Lower lobe of right lung (tissue), 2 donors: ENCODE data around the gene OXNAD1. TPM values are rescaled to one million over a fixed set of nuclear protein-coding genes. Genes with fewer than 3 reads are reported as not detected.

ENCODE experiments used
- ATAC-seq, 2 donors: fragments of 200-7000 bp; cut with Tn5 transposase; one replicate each; pipeline ENCODE4 v1.9.1; 2020 to 2022; ENCODE audit warnings: mild to moderate bottlenecking in 2 of 2, moderate library complexity in 2 of 2
- DNase-seq: peaks from one replicate; pipeline ENCODE4 v3.0.0-alpha.2; 2020
- H3K27ac ChIP-seq: fragments of 200-600 bp; one replicate; pipeline ENCODE4 v1.8.0; 2022
- H3K27me3 ChIP-seq: fragments of 200-600 bp; one replicate; pipeline ENCODE4 v1.8.0; 2022; ENCODE audit warnings: low read depth
- H3K36me3 ChIP-seq: fragments of 200-600 bp; one replicate; pipeline ENCODE4 v1.8.0; 2022; ENCODE audit warnings: mild to moderate bottlenecking
- H3K4me1 ChIP-seq: fragments of 200-600 bp; one replicate; pipeline ENCODE4 v1.8.0; 2022
- H3K4me3 ChIP-seq: fragments of 200-600 bp; one replicate; pipeline ENCODE4 v1.8.0; 2022; ENCODE audit warnings: mild to moderate bottlenecking
- H3K9me3 ChIP-seq: fragments of 200-600 bp; one replicate; pipeline ENCODE4 v1.8.0; 2022
- CTCF ChIP-seq: fragments of 200-600 bp; IDR thresholded peaks from one replicate; pipeline ENCODE4 v1.8.0; 2022; ENCODE audit warnings: antibody characterized with exemption, mild to moderate bottlenecking
- intact Hi-C: fragments of 100-400 bp; cut with DNase I; formaldehyde crosslinking; loops from one replicate; pipeline ENCODE4 v1.11.0; 2022
- total RNA-seq: library from RNA; stranded (reverse); fragmentation: NEBNext Ultra II Directional; extraction: Animal tissue kit (Norgen Biotek cat#: 25700); gene quantifications from one replicate; pipeline ENCODE4 v1.2.1, GENCODE V29; 2021
- donor health status: DM: no; HTN: yes; CAD: no; lungs with severe emphysema.

The OXNAD1 gene
- total RNA-seq, 1 donor from 2014 or later: 13.1 TPM

GRCh38 chr3:16236030-16236639, 28.9 kb upstream of the OXNAD1 start:
- Histone ChIP-seq H3K4me1 (peaks cover 11% of the 10 kb centered on the region), H3K27me3 (no peaks in the 10 kb centered on the region), H3K36me3 (no peaks in the 10 kb centered on the region), H3K4me3 (no peak overlapping the region), H3K9me3 (no peaks in the 10 kb centered on the region), H3K27ac (no peak overlapping the region)
- ATAC-seq (no peak), DNase-seq (no peak)
- no peak for TF ChIP-seq CTCF
- intact Hi-C loops: no loop called here

- no peaks in the 10 kb centered on the region for H3K36me3 ChIP-seq
- ATAC-seq (no peak), DNase-seq (no peak)
- intact Hi-C loops: no loop called here
- H3K4me1 ChIP-seq: peaks cover 11% of the 10 kb centered on the region
- no peak overlapping the region for H3K27ac ChIP-seq
- no peaks in the 10 kb centered on the region for H3K27me3 ChIP-seq
- no peak for TF ChIP-seq CTCF
- no peak overlapping the region for H3K4me3 ChIP-seq
- H3K9me3 ChIP-seq: no peaks in the 10 kb centered on the region
Observed at GRCh38 chr3:16236856-16237393, 28.1 kb upstream of the OXNAD1 start.

GRCh38 chr3:16239086-16239770, 25.8 kb upstream of the OXNAD1 start:
- Histone ChIP-seq H3K27ac (no peak overlapping the region), H3K27me3 (no peaks in the 10 kb centered on the region), H3K9me3 (no peaks in the 10 kb centered on the region), H3K36me3 (no peaks in the 10 kb centered on the region), H3K4me3 (no peak overlapping the region), H3K4me1 (peaks cover 11% of the 10 kb centered on the region)
- intact Hi-C loops: no loop called here
- no peak for DNase-seq
- no peak for TF ChIP-seq CTCF
- no peak for ATAC-seq

GRCh38 chr3:16239780-16240179, 25.2 kb upstream of the OXNAD1 start:
- no peaks in the 10 kb centered on the region for H3K27me3 ChIP-seq
- H3K27ac ChIP-seq: no peak overlapping the region
- ATAC-seq: no peak
- DNase-seq: no peak
- intact Hi-C loops: no loop called here
- peaks cover 11% of the 10 kb centered on the region for H3K4me1 ChIP-seq
- H3K9me3 ChIP-seq: no peaks in the 10 kb centered on the region
- H3K4me3 ChIP-seq: no peak overlapping the region
- TF ChIP-seq CTCF: no peak
- H3K36me3 ChIP-seq: no peaks in the 10 kb centered on the region

GRCh38 chr3:16240229-16241023, 24.6 kb upstream of the OXNAD1 start:
- DNase-seq (no peak), ATAC-seq (peak; percentile 55 to 85)
- TF ChIP-seq CTCF: no peak
- Histone ChIP-seq H3K4me1 (peaks cover 11% of the 10 kb centered on the region), H3K27me3 (no peaks in the 10 kb centered on the region), H3K27ac (no peak overlapping the region), H3K36me3 (no peaks in the 10 kb centered on the region), H3K4me3 (no peak overlapping the region), H3K9me3 (no peaks in the 10 kb centered on the region)
- intact Hi-C loops: no loop called here
